Adrenal gland (tissue), 12 donors: Measurements from ENCODE around the gene TNFAIP8L1. TPM values are rescaled to one million over a fixed set of nuclear protein-coding genes. Genes with fewer than 3 reads are reported as not detected.

ENCODE experiments used
- DNase-seq, 7 donors: peaks; one replicate each; pipeline ENCODE4 v3.0.0-alpha.2; 2019 to 2020
- H3K27ac ChIP-seq, 5 donors: fragments of 200-600 bp; sonication (generic) in 4 of 5; 1 replicate in 3 of 5; 2 replicates in 2 of 5; pipeline versions ENCODE4 v1.5.1 to v1.8.0; 2016 to 2020; ENCODE audit warnings: mild to moderate bottlenecking in 1 of 5
- H3K27me3 ChIP-seq: fragments of 200-600 bp; 2 replicates; pipeline ENCODE4 v1.8.0; 2021
- H3K36me3 ChIP-seq, 2 donors: fragments of 200-600 bp; replicated peaks in 1 of 2; 1 replicate in 1 of 2; 2 replicates in 1 of 2; pipeline versions ENCODE4 v1.5.1 to v1.8.0; 2018 to 2022
- H3K4me1 ChIP-seq, 2 donors: fragments of 200-600 bp; replicated peaks in 1 of 2; 1 replicate in 1 of 2; 2 replicates in 1 of 2; pipeline versions ENCODE4 v1.5.1 to v1.8.0; 2018 to 2021
- H3K4me3 ChIP-seq, 4 donors: fragments of 200-600 bp; sonication (generic) in 3 of 4; one replicate each; pipeline ENCODE4 v1.5.1; 2016 to 2018
- H3K9me3 ChIP-seq, 3 donors: fragments of 200-600 bp; sonication (generic) in 1 of 3; replicated peaks in 1 of 3; 1 replicate in 2 of 3; 2 replicates in 1 of 3; pipeline versions ENCODE4 v1.5.1 to v1.8.0; 2016 to 2021
- POLR2A ChIP-seq, 2 donors: fragments of 450-650 bp; IDR thresholded peaks; one replicate each; pipeline ENCODE4 v1.6.1; 2017; ENCODE audit warnings: antibody characterized with exemption in 2 of 2, mild to moderate bottlenecking in 2 of 2, moderate library complexity in 1 of 2
- WGBS, 4 donors: extraction: QIAGEN DNeasy Blood & Tissue Kit in 2 of 4; methylation state at CpG; one replicate each; pipeline versions ENCODE4 v1.1.5 to v1.1.7; 2013 to 2017; 5-methylcytosine and 5-hydroxymethylcytosine counted together
- intact Hi-C, 2 donors: fragments of 100-400 bp; cut with DNase I; formaldehyde crosslinking; loops; one replicate each; pipeline versions ENCODE4 v1.14.1 to v1.15.0; 2022 to 2023
- polyA plus RNA-seq, 3 donors: library from polyadenylated mRNA; stranded (reverse); fragments of 200-250 nt in 2 of 3; fragments of 350-450 nt in 1 of 3; fragmentation: Illumina TruSeq in 1 of 3; extraction: RNeasy Lipid Tissue Mini Kit (QIAGEN cat#74804) in 1 of 3; gene quantifications; one replicate each; pipeline ENCODE4 v1.2.3, GENCODE V29; 2013 to 2014
- total RNA-seq, 9 donors: library from RNA; depleted of rRNA in 4 of 9; stranded (reverse); fragments of >200 nt in 4 of 9; fragments of 120-200 nt in 1 of 9; fragmentation: NEBNext Ultra II Directional in 1 of 9; extraction: Animal tissue kit (Norgen Biotek cat#: 25700) in 1 of 9; gene quantifications; one replicate each; pipeline versions ENCODE4 v1.1.0 to v1.2.4, GENCODE V29; 2013 to 2023
- TF ChIP-seq, protein P1 (sequence below), 6 experiments: fragments of 450-650 bp in 4 of 6; fragments of 200-600 bp in 2 of 6; sonication (generic) in 1 of 6; IDR thresholded peaks; 1 replicate in 5 of 6; 2 replicates in 1 of 6; pipeline versions ENCODE4 v1.5.1 to v1.8.0; 2016 to 2021; ENCODE audit warnings: antibody characterized with exemption in 6 of 6, mild to moderate bottlenecking in 2 of 6, moderate library complexity in 1 of 6
- donor health status: healthy with polysubstance abuse.
- donor health status: Bipolar disorder and iron deficiency.
- donor health status: DM: yes; HTN: yes; CAD: no.
- donor health status: DM: no; HTN: no; CAD: no.
- donor health status: DM: no; HTN: no; CAD: no.
- donor health status: DM: yes; HTN: yes; CAD: no.

The TNFAIP8L1 gene
- total and polyA plus RNA-seq, 12 donors: 2.6 to 13.8 (median 5.5) TPM

DNA sequence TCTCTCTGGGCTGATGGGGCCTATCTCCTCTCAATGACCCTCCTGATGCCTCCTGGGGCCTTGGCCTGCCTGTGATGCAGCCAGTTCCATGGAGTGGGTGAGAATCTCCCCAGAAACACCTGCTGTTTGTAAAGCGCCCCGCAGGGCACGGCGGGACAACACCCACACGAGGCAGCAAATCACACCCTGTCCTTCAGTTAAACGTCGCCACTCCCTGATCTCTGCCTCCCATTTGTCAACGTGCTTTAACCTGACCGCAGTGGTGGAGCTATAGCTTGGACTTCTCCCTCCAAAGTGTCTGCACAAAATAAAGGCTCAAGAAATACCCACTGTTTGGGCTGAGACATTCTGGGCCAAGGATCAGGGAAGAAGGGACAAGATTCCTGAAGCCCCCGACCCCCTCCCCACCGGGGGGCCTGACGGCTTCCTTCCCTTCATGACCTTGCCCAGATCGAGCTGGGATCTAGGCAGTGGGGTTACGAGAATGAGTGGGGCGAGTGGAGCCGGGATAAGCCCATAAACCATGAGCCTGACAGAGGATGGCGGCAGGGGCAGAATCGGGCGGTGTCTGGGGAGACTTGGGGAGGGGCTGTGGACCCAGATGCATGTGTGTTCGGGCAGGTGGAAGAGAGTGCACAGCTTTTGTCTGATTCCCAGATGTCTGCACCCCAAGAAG lies 22.8 kb downstream of the TNFAIP8L1 start:
- Histone ChIP-seq H3K9me3 (no peaks in the 10 kb centered on the region), H3K27ac (no peak overlapping the region), H3K4me1 (no peaks in the 10 kb centered on the region), H3K36me3 (peaks cover 0 to 72% of the 10 kb centered on the region in 2 donors), H3K27me3 (no peaks in the 10 kb centered on the region), H3K4me3 (no peak overlapping the region)
- 81 to 83% (median 83%) methylated on average over 18 to 20 of the region's 20 CpGs for WGBS, 4 donors
- intact Hi-C loops: no loop called here
- TF ChIP-seq POLR2A (IDR thresholded peaks at IDR 0.05): no peak
- TF ChIP-seq, protein P1, sequence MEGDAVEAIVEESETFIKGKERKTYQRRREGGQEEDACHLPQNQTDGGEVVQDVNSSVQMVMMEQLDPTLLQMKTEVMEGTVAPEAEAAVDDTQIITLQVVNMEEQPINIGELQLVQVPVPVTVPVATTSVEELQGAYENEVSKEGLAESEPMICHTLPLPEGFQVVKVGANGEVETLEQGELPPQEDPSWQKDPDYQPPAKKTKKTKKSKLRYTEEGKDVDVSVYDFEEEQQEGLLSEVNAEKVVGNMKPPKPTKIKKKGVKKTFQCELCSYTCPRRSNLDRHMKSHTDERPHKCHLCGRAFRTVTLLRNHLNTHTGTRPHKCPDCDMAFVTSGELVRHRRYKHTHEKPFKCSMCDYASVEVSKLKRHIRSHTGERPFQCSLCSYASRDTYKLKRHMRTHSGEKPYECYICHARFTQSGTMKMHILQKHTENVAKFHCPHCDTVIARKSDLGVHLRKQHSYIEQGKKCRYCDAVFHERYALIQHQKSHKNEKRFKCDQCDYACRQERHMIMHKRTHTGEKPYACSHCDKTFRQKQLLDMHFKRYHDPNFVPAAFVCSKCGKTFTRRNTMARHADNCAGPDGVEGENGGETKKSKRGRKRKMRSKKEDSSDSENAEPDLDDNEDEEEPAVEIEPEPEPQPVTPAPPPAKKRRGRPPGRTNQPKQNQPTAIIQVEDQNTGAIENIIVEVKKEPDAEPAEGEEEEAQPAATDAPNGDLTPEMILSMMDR (IDR thresholded peaks at IDR 0.05): no peak
- DNase-seq: no peak

DNA sequence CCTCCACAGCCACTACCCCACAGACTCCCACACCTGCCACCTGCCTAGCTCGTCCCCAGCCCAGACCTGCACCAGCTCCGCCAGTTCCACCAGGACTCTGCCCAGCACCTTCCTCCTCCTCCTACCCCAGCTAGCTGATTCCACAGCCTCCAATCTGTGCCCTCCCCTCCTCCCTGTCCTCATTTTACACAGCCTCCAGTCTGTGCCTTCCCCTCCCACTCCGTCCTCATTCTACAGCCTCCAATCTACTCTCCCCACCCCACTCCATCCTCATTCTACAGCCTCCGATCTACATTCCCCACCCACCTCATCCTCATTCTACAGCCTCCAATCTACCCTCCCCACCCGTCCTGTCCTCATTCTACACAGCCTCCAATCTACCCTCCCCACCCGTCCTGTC lies 23.5 kb downstream of the TNFAIP8L1 start:
- H3K27ac ChIP-seq: no peak overlapping the region
- intact Hi-C loops: no loop called here
- 84 to 96% (median 91%) methylated on average over 6 of the region's 6 CpGs for WGBS, 4 donors
- no peak for DNase-seq
- H3K9me3 ChIP-seq: no peaks in the 10 kb centered on the region
- peaks cover 0 to 72% of the 10 kb centered on the region in 2 donors for H3K36me3 ChIP-seq
- H3K4me1 ChIP-seq: no peaks in the 10 kb centered on the region
- no peaks in the 10 kb centered on the region for H3K27me3 ChIP-seq
- TF ChIP-seq, protein P1 (IDR thresholded peaks at IDR 0.05): no peak
- TF ChIP-seq POLR2A (IDR thresholded peaks at IDR 0.05): no peak
- H3K4me3 ChIP-seq: no peak overlapping the region

- no peak overlapping the region for H3K4me3 ChIP-seq
- no peak for TF ChIP-seq POLR2A (IDR thresholded peaks at IDR 0.05)
- TF ChIP-seq, protein P1 (IDR thresholded peaks at IDR 0.05): no peak
- H3K27ac ChIP-seq: no peak overlapping the region
- no peaks in the 10 kb centered on the region for H3K27me3 ChIP-seq
- H3K4me1 ChIP-seq: peaks cover 8 to 14% of the 10 kb centered on the region in 2 donors
- intact Hi-C loops: no loop called here
- peaks cover 0 to 66% of the 10 kb centered on the region in 2 donors for H3K36me3 ChIP-seq
- DNase-seq: no peak
- 90 to 98% (median 92%) methylated on average over 9 to 12 of the region's 12 CpGs for WGBS, 4 donors
- H3K9me3 ChIP-seq: no peaks in the 10 kb centered on the region
Measured at GRCh38 chr19:4664642-4665041, 25.3 kb downstream of the TNFAIP8L1 start.

DNA sequence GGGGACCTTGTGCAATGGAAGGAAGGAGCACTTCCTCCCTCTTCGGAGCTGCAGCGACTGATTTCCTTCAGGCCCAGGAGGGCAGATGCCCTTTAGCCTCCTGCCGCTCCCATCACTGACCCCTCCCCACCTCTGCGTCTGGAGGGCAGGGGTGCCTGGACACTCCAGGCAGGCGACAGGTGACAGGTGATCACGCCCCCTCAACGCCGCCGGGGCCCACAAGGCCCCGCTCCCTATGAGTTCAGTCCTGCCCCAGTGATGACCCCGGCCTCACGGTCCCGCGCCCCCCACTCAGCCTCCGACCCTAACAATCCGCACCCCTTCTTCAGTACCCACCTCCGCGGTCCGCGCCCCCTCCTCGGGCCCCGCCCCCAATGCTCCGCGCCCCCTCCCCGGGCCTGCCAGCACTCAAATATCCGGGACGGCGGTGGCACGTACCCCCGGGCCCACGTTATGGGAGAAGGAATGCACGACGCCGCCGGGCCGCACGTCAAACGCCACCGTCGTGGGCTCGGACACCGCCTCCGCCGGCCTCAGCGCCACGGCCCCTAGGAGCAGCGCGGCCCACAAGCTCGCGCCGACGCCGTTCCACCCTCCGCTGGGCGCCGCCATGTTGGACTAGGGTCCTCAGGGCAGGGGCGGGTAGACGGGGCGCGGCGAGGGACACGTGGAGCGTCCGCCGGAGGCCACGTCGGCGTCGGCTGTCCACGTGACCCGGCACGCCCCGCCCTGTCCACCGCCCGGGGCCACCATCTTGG lies 30.6 kb downstream of the TNFAIP8L1 start, which contains the start of gene MYDGF:
TSS of gene MYDGF (minus strand) at position 620 of the 758 bp plus-strand sequence. CDS start at position 612, 8 bp downstream.
- Histone ChIP-seq H3K4me1 (peaks cover 8 to 20% of the 10 kb centered on the region in 2 donors), H3K9me3 (no peaks in the 10 kb centered on the region), H3K4me3 (peak within 1 kb of the TSS; percentile 45 to 85 (median 78)), H3K27ac (peak within 1 kb of the TSS in 4 of 5 donors; percentile 51 to 80 (median 66)), H3K36me3 (peaks cover 0 to 33% of the 10 kb centered on the region in 2 donors), H3K27me3 (no peaks in the 10 kb centered on the region)
- 0 to 2% (median 0%) methylated on average over 9 to 74 of the region's 75 CpGs for WGBS, 4 donors
- intact Hi-C loops: no loop called here
- DNase-seq: peak; percentile 93 to 96 (median 95)
- TF ChIP-seq POLR2A (IDR thresholded peaks at IDR 0.05): peak; percentile 39 to 59
- TF ChIP-seq, protein P1 (IDR thresholded peaks at IDR 0.05): no peak
